KMS-11 (cell line): Measurements from ENCODE around the gene CBFA2T2.
A peak's percentile ranks its signal among the peaks of the same experiment; 100 is the strongest.

ENCODE experiments used
- H2AFZ ChIP-seq: fragments of 200-600 bp; sonication (generic); 2 replicates; pipeline ENCODE4 v1.6.1; 2016; ENCODE audit warnings: antibody characterized with exemption, mixed run types, low read depth
- H3K27ac ChIP-seq: fragments of 200-600 bp; sonication (generic); 2 replicates; pipeline ENCODE4 v1.6.1; 2016; ENCODE audit warnings: mild to moderate bottlenecking, mixed run types
- H3K27me3 ChIP-seq: fragments of 200-600 bp; sonication (generic); 2 replicates; pipeline ENCODE4 v1.6.1; 2017; ENCODE audit warnings: mild to moderate bottlenecking, low read depth, mixed run types, moderate library complexity; ENCODE audit not compliant: insufficient read depth
- H3K36me3 ChIP-seq: fragments of 200-600 bp; sonication (generic); 2 replicates; pipeline ENCODE4 v1.6.1; 2017; ENCODE audit warnings: mild to moderate bottlenecking, mixed run types; ENCODE audit not compliant: insufficient read depth
- H3K4me1 ChIP-seq: fragments of 200-600 bp; sonication (generic); 2 replicates; pipeline ENCODE4 v1.6.1; 2016; ENCODE audit warnings: mild to moderate bottlenecking, low read depth, mixed run types; ENCODE audit not compliant: poor library complexity, severe bottlenecking
- H3K4me2 ChIP-seq: fragments of 200-600 bp; sonication (generic); 2 replicates; pipeline ENCODE4 v1.7.0; 2016; ENCODE audit warnings: mild to moderate bottlenecking, mixed run types
- H3K4me3 ChIP-seq: fragments of 200-600 bp; sonication (generic); IDR thresholded peaks from 2 replicates; pipeline ENCODE4 v1.6.1; 2017; ENCODE audit warnings: low read depth, low read length, mixed read lengths; ENCODE audit not compliant: insufficient read depth
- H3K79me2 ChIP-seq: fragments of 200-600 bp; sonication (generic); 2 replicates; pipeline ENCODE4 v1.6.1; 2016; ENCODE audit warnings: low read depth, mixed run types; ENCODE audit not compliant: insufficient read depth
- H3K9ac ChIP-seq: fragments of 200-600 bp; sonication (generic); 2 replicates; pipeline ENCODE4 v1.6.1; 2016; ENCODE audit warnings: mild to moderate bottlenecking, mixed run types
- H4K20me1 ChIP-seq: fragments of 200-600 bp; sonication (generic); 2 replicates; pipeline ENCODE4 v1.6.1; 2016; ENCODE audit warnings: mild to moderate bottlenecking, mixed run types; ENCODE audit not compliant: insufficient read depth
- CTCF ChIP-seq: fragments of 200-600 bp; sonication (generic); conservative IDR thresholded peaks from 2 replicates; pipeline ENCODE4 v1.6.1; 2017; ENCODE audit warnings: low read depth, mild to moderate bottlenecking, antibody characterized with exemption, low read length, moderate library complexity, mixed read lengths

The CBFA2T2 gene

GRCh38 chr20:33549229-33549999 is 59.5 kb downstream of the CBFA2T2 start:
- Histone ChIP-seq H3K79me2 (peaks cover 6% of the 10 kb centered on the region; the same call in 1 of the 2 replicates), H3K4me1 (peaks cover 76% of the 10 kb centered on the region), H3K4me3 (no peak overlapping the region), H3K27ac (no peak overlapping the region), H3K4me2 (no peak overlapping the region), H4K20me1 (no peaks in the 10 kb centered on the region), H3K36me3 (no peaks in the 10 kb centered on the region), H3K9ac (no peak overlapping the region), H3K27me3 (no peaks in the 10 kb centered on the region), H2AFZ (no peak overlapping the region)
- no peak for TF ChIP-seq CTCF

- peaks cover 80% of the 10 kb centered on the region for H3K4me1 ChIP-seq
Observed at GRCh38 chr20:33551778-33552177, 61.9 kb downstream of the CBFA2T2 start.

GRCh38 chr20:33552519-33552918 is 62.6 kb downstream of the CBFA2T2 start:
- Histone ChIP-seq H4K20me1 (no peaks in the 10 kb centered on the region), H3K4me1 (peaks cover 74% of the 10 kb centered on the region), H3K4me2 (peak overlapping the region; percentile 73), H3K79me2 (peaks cover 15% of the 10 kb centered on the region; the same call in 1 of the 2 replicates), H3K27ac (peak overlapping the region; percentile 97), H3K4me3 (no peak overlapping the region), H3K27me3 (no peaks in the 10 kb centered on the region), H3K9ac (peak overlapping the region; percentile 1; the same call in 1 of the 2 replicates), H2AFZ (no peak overlapping the region), H3K36me3 (no peaks in the 10 kb centered on the region)
- no peak for TF ChIP-seq CTCF

More at GRCh38 chr20:33551778-33552177, 61.9 kb downstream of the CBFA2T2 start:
- H3K4me2 ChIP-seq: peak overlapping the region; percentile 73
- TF ChIP-seq CTCF: no peak
- no peak overlapping the region for H3K4me3 ChIP-seq
- peak overlapping the region; percentile 97 for H3K27ac ChIP-seq
- H2AFZ ChIP-seq: no peak overlapping the region
- peak overlapping the region; percentile 1; the same call in 1 of the 2 replicates for H3K9ac ChIP-seq
- H3K27me3 ChIP-seq: no peaks in the 10 kb centered on the region
- peaks cover 15% of the 10 kb centered on the region; the same call in 1 of the 2 replicates for H3K79me2 ChIP-seq
- no peaks in the 10 kb centered on the region for H4K20me1 ChIP-seq
- H3K36me3 ChIP-seq: no peaks in the 10 kb centered on the region

- peaks cover 67% of the 10 kb centered on the region for H3K4me1 ChIP-seq
- H2AFZ ChIP-seq: no peak overlapping the region
- H3K27ac ChIP-seq: peak overlapping the region; percentile 97
- no peak for TF ChIP-seq CTCF
- peak overlapping the region; percentile 71; the same call in 1 of the 2 replicates for H3K9ac ChIP-seq
- H3K27me3 ChIP-seq: no peaks in the 10 kb centered on the region
- peak overlapping the region; percentile 73 for H3K4me2 ChIP-seq
- H4K20me1 ChIP-seq: no peaks in the 10 kb centered on the region
- peaks cover 15% of the 10 kb centered on the region; the same call in 1 of the 2 replicates for H3K79me2 ChIP-seq
- no peak overlapping the region for H3K4me3 ChIP-seq
- H3K36me3 ChIP-seq: no peaks in the 10 kb centered on the region
Observed at GRCh38 chr20:33553516-33553915, 63.6 kb downstream of the CBFA2T2 start.
